Upper lobe of left lung (tissue), 4 donors: ENCODE results near the gene PINK1.

Source experiments
- CTCF ChIP-seq, 6 experiments: fragments of 450-650 bp in 4 of 6; fragments of 200-600 bp in 2 of 6; sonication (generic) in 2 of 6; IDR thresholded peaks; one replicate each; pipeline ENCODE4 v1.5.1; 2016 to 2019; ENCODE audit warnings: antibody characterized with exemption in 6 of 6
- POLR2A ChIP-seq, 4 donors: fragments of 450-650 bp; IDR thresholded peaks; one replicate each; pipeline ENCODE4 v1.5.1; 2016 to 2017; ENCODE audit warnings: antibody characterized with exemption in 4 of 4, mild to moderate bottlenecking in 2 of 4

GRCh38 chr1:20619999-20620398, 13.3 kb upstream of the PINK1 start:
- TF ChIP-seq CTCF (IDR thresholded peaks at IDR 0.05) (no peak), POLR2A (IDR thresholded peaks at IDR 0.05) (no peak)
